ENCODE results near the gene XKR3.
"Not testable (repeated sequence)": the region's sequence is repeated elsewhere in the genome, so short reads cannot be mapped to it uniquely, and the experiment has no call there.

The XKR3 gene

DNA sequence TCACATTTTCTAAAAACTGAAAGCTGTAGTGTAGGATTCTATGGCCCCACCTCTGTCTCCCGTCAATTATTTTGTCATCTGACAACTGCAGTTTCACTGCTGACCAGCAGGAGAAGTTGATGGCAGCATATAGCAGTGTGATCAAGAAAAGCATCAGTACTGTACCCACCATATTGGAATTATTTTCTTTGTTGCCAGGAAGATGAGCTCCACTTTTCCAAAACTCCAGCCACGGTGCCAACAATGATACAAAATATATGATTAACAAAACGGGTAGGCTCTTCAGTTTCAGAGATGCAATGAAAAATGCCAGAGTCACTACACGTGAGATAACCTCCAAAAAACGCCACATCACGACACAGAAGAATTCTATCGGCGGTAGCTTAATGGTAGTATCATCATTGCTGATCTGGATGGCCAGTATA is 41.3 kb downstream of the XKR3 start:
- H3K9me3 ChIP-seq (ENCODE audit: control insufficient read depth in 1 of 2, low read length in 2 of 2): peaks cover 4 to 6% of the 10 kb centered on the region in 2 donors
- no peaks in the 10 kb centered on the region for H3K36me3 ChIP-seq (ENCODE audit: control insufficient read depth in 1 of 2, insufficient read depth in 2 of 2, low read length in 2 of 2)
- no peak overlapping the region for H3K4me3 ChIP-seq (ENCODE audit: low read depth in 1 of 2, low read length in 2 of 2)
- no peak overlapping the region for H3K9ac ChIP-seq (ENCODE audit: low read depth in 1 of 2, low read length in 2 of 2)
- no peaks in the 10 kb centered on the region for H3K4me1 ChIP-seq (ENCODE audit: control insufficient read depth in 1 of 2, insufficient read depth in 2 of 2, low read length in 2 of 2)
- H3K27me3 ChIP-seq (ENCODE audit: control insufficient read depth in 1 of 2, insufficient read depth in 2 of 2, low read length in 2 of 2): no peaks in the 10 kb centered on the region
- H3K27ac ChIP-seq (ENCODE audit: low read depth, low read length): no peak overlapping the region

DNA sequence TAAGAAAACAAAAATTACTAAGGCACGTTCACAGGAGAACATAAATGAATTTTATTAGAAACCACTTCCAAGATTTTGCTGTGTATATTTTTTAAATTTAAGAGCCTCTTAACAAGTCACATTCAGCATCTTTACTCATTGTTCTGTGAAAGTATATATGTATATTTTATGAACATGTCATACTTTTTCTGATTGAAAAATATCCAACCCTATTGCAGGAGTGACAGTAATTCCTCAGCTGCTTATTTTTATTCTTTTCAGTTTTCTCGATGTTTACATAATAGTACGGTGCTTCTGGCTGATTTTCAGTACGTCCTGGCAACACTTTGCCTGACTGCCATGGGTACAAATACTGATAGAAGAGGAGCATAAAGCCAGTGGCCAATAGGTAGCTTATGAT is 41.8 kb downstream of the XKR3 start:
- Histone ChIP-seq H3K9me3 (ENCODE audit: control insufficient read depth in 1 of 2, low read length in 2 of 2) (peaks cover 2 to 6% of the 10 kb centered on the region in 2 donors), H3K27me3 (ENCODE audit: control insufficient read depth in 1 of 2, insufficient read depth in 2 of 2, low read length in 2 of 2) (no peaks in the 10 kb centered on the region), H3K27ac (ENCODE audit: low read depth, low read length) (no peak overlapping the region), H3K4me1 (ENCODE audit: control insufficient read depth in 1 of 2, insufficient read depth in 2 of 2, low read length in 2 of 2) (no peaks in the 10 kb centered on the region), H3K36me3 (ENCODE audit: control insufficient read depth in 1 of 2, insufficient read depth in 2 of 2, low read length in 2 of 2) (no peaks in the 10 kb centered on the region), H3K9ac (ENCODE audit: low read depth in 1 of 2, low read length in 2 of 2) (no peak overlapping the region), H3K4me3 (ENCODE audit: low read depth in 1 of 2, low read length in 2 of 2) (no peak overlapping the region)

DNA sequence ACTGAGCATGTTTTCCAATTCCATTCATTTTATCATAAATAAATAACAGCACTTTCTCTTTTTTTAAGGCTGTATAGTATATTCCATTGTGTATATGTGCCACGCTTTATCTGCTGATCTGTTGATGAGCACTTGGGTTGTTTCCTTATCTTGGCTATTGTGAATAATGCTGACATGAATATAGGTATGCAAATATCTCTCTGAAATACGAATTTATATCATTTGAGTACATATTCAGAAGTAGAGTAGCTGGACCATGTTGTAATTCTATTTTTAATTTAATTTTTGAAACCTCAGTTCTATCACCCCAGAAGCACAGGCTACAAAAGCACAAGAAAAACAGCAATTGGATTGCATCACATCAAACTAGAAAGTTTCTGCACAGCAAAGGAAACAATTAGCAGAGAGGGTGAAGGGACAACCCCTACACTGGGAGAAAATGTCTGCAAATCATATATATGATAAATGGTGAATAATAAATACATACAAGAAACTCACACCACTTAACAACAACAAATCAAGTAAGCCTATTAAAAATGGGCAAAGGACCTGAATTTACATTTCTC is 43.4 kb downstream of the XKR3 start:
- Histone ChIP-seq H3K27ac (ENCODE audit: low read depth, low read length) (no peak overlapping the region), H3K9ac (ENCODE audit: low read depth in 1 of 2, low read length in 2 of 2) (no peak overlapping the region), H3K4me1 (ENCODE audit: control insufficient read depth in 1 of 2, insufficient read depth in 2 of 2, low read length in 2 of 2) (no peaks in the 10 kb centered on the region), H3K4me3 (ENCODE audit: low read depth in 1 of 2, low read length in 2 of 2) (no peak overlapping the region), H3K27me3 (ENCODE audit: control insufficient read depth in 1 of 2, insufficient read depth in 2 of 2, low read length in 2 of 2) (no peaks in the 10 kb centered on the region), H3K9me3 (ENCODE audit: control insufficient read depth in 1 of 2, low read length in 2 of 2) (peaks cover 6% of the 10 kb centered on the region in 2 donors), H3K36me3 (ENCODE audit: control insufficient read depth in 1 of 2, insufficient read depth in 2 of 2, low read length in 2 of 2) (no peaks in the 10 kb centered on the region)

DNA sequence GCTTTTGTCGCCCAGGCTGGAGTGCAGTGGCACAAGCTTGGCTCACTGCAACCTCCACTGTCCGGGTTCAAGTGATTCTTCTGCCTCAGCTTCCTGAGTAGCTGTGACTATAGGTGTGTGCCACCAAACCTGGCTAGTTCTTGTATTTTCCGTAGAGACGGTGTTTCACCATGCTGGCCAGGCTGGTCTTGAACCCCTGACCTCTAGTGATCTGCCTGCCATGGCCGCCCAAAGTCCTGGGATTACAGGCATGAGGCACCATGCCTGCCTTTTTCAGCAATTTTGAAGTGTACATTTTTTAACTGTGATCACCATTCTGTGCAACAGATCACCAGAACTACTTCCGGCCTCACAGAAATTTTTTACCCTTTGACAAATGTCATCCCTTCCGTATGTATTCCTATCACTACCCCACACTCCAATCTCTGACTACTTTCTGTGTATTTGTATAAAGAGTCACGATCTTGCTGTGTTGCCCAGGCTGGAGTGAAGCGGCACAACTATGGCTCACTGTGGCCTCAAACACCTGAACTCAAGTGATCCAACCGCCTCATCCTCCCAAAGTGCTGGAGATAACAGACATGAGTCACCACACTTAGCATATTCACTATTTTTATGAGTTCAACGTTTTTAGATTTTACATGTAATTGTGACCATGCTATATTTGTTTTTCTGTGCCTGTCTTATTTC is 44.0 kb downstream of the XKR3 start:
- no peak overlapping the region for H3K27ac ChIP-seq (ENCODE audit: low read depth, low read length)

DNA sequence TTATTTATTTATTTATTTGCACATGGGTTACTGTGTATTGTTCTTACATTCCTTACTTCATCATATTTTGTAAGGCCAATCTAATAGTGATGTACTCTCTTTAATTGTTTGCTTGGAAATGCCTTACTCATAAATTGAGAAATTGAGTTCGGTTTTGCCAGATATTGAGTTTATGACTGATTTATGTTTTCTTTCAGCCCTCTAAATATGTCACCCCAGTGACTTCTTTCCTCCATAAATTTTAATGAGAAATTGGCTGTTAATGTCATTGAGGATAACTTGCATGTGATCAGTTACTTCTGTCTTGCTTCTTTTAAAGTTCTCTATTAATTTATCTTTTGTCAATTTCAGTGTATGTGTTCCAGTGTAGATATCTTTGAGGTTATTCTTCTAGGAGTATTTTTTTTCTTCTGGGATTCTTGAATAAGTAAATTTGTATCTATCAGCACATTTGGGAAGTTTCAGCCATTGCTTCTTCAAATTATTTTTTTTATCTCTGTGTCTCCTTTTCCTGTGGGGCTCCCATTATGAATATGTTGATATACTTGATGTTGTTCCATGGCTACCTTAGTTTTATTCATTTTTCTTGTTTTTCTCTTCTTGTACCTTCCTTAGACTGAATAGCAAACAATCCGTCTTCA is 47.8 kb downstream of the XKR3 start:
- Histone ChIP-seq H3K36me3 (ENCODE audit: control insufficient read depth in 1 of 2, insufficient read depth in 2 of 2, low read length in 2 of 2) (no peaks in the 10 kb centered on the region), H3K9me3 (ENCODE audit: control insufficient read depth in 1 of 2, low read length in 2 of 2) (peaks cover 13 to 16% of the 10 kb centered on the region in 2 donors), H3K9ac (ENCODE audit: low read depth in 1 of 2, low read length in 2 of 2) (no peak overlapping the region), H3K4me3 (ENCODE audit: low read depth in 1 of 2, low read length in 2 of 2) (no peak overlapping the region), H3K27me3 (ENCODE audit: control insufficient read depth in 1 of 2, insufficient read depth in 2 of 2, low read length in 2 of 2) (no peaks in the 10 kb centered on the region), H3K4me1 (ENCODE audit: control insufficient read depth in 1 of 2, insufficient read depth in 2 of 2, low read length in 2 of 2) (no peaks in the 10 kb centered on the region), H3K27ac (ENCODE audit: low read depth, low read length) (no peak overlapping the region)

More for the DNA sequence above, 44.0 kb downstream of the XKR3 start:
- Histone ChIP-seq H3K4me1 (ENCODE audit: control insufficient read depth in 1 of 2, insufficient read depth in 2 of 2, low read length in 2 of 2) (no peaks in the 10 kb centered on the region), H3K36me3 (ENCODE audit: control insufficient read depth in 1 of 2, insufficient read depth in 2 of 2, low read length in 2 of 2) (no peaks in the 10 kb centered on the region), H3K27me3 (ENCODE audit: control insufficient read depth in 1 of 2, insufficient read depth in 2 of 2, low read length in 2 of 2) (no peaks in the 10 kb centered on the region), H3K4me3 (ENCODE audit: low read depth in 1 of 2, low read length in 2 of 2) (no peak overlapping the region), H3K9ac (ENCODE audit: low read depth in 1 of 2, low read length in 2 of 2) (no peak overlapping the region), H3K9me3 (ENCODE audit: control insufficient read depth in 1 of 2, low read length in 2 of 2) (peaks cover 6 to 9% of the 10 kb centered on the region in 2 donors)

GRCh38 chr22:16776080-16776479 is 49.1 kb downstream of the XKR3 start:
- no peaks in the 10 kb centered on the region for H3K27me3 ChIP-seq (ENCODE audit: control insufficient read depth in 1 of 2, insufficient read depth in 2 of 2, low read length in 2 of 2)
- H3K9ac ChIP-seq (ENCODE audit: low read depth in 1 of 2, low read length in 2 of 2): no peak overlapping the region
- no peak overlapping the region for H3K4me3 ChIP-seq (ENCODE audit: low read depth in 1 of 2, low read length in 2 of 2)
- no peaks in the 10 kb centered on the region for H3K36me3 ChIP-seq (ENCODE audit: control insufficient read depth in 1 of 2, insufficient read depth in 2 of 2, low read length in 2 of 2)
- no peak overlapping the region for H3K27ac ChIP-seq (ENCODE audit: low read depth, low read length)
- H3K4me1 ChIP-seq (ENCODE audit: control insufficient read depth in 1 of 2, insufficient read depth in 2 of 2, low read length in 2 of 2): no peaks in the 10 kb centered on the region
- peaks cover 10 to 13% of the 10 kb centered on the region in 2 donors for H3K9me3 ChIP-seq (ENCODE audit: control insufficient read depth in 1 of 2, low read length in 2 of 2)

DNA sequence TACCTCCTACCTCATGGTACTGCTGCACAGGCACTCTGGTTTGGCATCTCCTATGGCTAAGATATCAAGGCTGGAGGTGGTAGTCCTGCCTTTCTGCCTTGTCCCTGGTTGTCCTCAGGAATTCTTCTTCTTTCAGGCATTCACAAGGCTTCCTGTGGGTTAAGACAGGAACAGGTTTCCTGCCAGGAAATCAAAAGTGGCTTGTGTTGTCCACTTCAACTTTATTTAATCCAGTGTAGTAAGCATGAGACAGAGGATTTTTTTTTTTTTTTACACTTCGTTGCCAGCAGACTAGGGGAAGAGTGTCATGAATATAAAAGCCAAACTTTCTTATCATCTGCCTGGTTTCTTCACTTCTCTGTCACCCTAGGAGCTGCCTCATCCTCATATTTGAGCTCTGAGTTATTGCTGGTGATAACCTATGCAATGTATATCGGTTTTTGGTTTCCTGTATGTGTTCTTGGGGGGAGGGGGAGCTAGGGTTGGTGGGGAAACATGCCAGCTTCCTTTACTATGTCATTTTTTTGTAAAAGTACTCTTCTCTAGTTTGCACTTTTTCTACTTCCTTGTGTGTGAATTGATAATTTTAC is 50.2 kb downstream of the XKR3 start:
- no peaks in the 10 kb centered on the region for H3K4me1 ChIP-seq (ENCODE audit: control insufficient read depth in 1 of 2, insufficient read depth in 2 of 2, low read length in 2 of 2)
- H3K36me3 ChIP-seq (ENCODE audit: control insufficient read depth in 1 of 2, insufficient read depth in 2 of 2, low read length in 2 of 2): no peaks in the 10 kb centered on the region
- no peak overlapping the region for H3K4me3 ChIP-seq (ENCODE audit: low read depth in 1 of 2, low read length in 2 of 2)
- H3K9me3 ChIP-seq (ENCODE audit: control insufficient read depth in 1 of 2, low read length in 2 of 2): peaks cover 10 to 13% of the 10 kb centered on the region in 2 donors
- H3K27me3 ChIP-seq (ENCODE audit: control insufficient read depth in 1 of 2, insufficient read depth in 2 of 2, low read length in 2 of 2): no peaks in the 10 kb centered on the region
- no peak overlapping the region for H3K9ac ChIP-seq (ENCODE audit: low read depth in 1 of 2, low read length in 2 of 2)
- H3K27ac ChIP-seq (ENCODE audit: low read depth, low read length): no peak overlapping the region

- H3K27ac ChIP-seq (ENCODE audit: low read depth, low read length); H3K4me3 ChIP-seq (ENCODE audit: low read depth in 1 of 2, low read length in 2 of 2); H3K9ac ChIP-seq (ENCODE audit: low read depth in 1 of 2, low read length in 2 of 2); H3K4me1 ChIP-seq (ENCODE audit: control insufficient read depth in 1 of 2, insufficient read depth in 2 of 2, low read length in 2 of 2); H3K27me3 ChIP-seq (ENCODE audit: control insufficient read depth in 1 of 2, insufficient read depth in 2 of 2, low read length in 2 of 2); H3K36me3 ChIP-seq (ENCODE audit: control insufficient read depth in 1 of 2, insufficient read depth in 2 of 2, low read length in 2 of 2): not testable (repeated sequence)
- H3K9me3 ChIP-seq (ENCODE audit: control insufficient read depth in 1 of 2, low read length in 2 of 2): peaks cover 7 to 10% of the 10 kb centered on the region in 2 donors
These were observed 53.6 kb downstream of the XKR3 start for GRCh38 chr22:16771569-16771968.

- not testable (repeated sequence) for H3K36me3 ChIP-seq (ENCODE audit: control insufficient read depth in 1 of 2, insufficient read depth in 2 of 2, low read length in 2 of 2); H3K4me1 ChIP-seq (ENCODE audit: control insufficient read depth in 1 of 2, insufficient read depth in 2 of 2, low read length in 2 of 2); H3K9ac ChIP-seq (ENCODE audit: low read depth in 1 of 2, low read length in 2 of 2); H3K9me3 ChIP-seq (ENCODE audit: control insufficient read depth in 1 of 2, low read length in 2 of 2); H3K4me3 ChIP-seq (ENCODE audit: low read depth in 1 of 2, low read length in 2 of 2); H3K27me3 ChIP-seq (ENCODE audit: control insufficient read depth in 1 of 2, insufficient read depth in 2 of 2, low read length in 2 of 2); H3K27ac ChIP-seq (ENCODE audit: low read depth, low read length)
These were observed 57.3 kb downstream of the XKR3 start for GRCh38 chr22:16767927-16768326.

DNA sequence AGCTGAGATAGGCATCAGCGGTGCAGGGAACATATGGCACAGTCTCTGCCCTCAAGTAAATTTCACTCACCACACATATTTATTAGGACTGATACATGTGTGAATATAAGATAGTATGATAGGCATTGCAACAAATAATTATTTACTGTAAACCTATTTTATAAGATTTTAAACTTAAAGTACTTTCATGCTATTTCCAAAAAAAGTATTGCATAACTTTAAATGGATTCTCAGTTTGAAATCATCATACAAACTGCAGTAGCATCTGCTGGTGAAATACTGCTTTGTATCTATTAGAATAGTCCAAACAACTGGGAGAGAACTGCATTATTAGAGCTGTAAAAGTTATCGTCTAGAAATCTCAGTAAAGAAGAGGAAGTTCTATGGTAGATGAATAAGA is 63.0 kb downstream of the XKR3 start:
- not testable (repeated sequence) for H3K9ac ChIP-seq (ENCODE audit: low read depth in 1 of 2, low read length in 2 of 2); H3K4me3 ChIP-seq (ENCODE audit: low read depth in 1 of 2, low read length in 2 of 2); H3K9me3 ChIP-seq (ENCODE audit: control insufficient read depth in 1 of 2, low read length in 2 of 2); H3K27ac ChIP-seq (ENCODE audit: low read depth, low read length); H3K27me3 ChIP-seq (ENCODE audit: control insufficient read depth in 1 of 2, insufficient read depth in 2 of 2, low read length in 2 of 2); H3K36me3 ChIP-seq (ENCODE audit: control insufficient read depth in 1 of 2, insufficient read depth in 2 of 2, low read length in 2 of 2); H3K4me1 ChIP-seq (ENCODE audit: control insufficient read depth in 1 of 2, insufficient read depth in 2 of 2, low read length in 2 of 2)
